MM.1S (cell line): ENCODE measurements around the gene DMRTC2.

Source experiments
- DNase-seq: peaks from one replicate; pipeline ENCODE4 v3.0.0-alpha.2; 2015
- H2AFZ ChIP-seq: fragments of 300-600 bp; sonication (generic); 2 replicates; pipeline ENCODE4 v1.6.0; 2016; ENCODE audit warnings: antibody characterized with exemption, low read length
- H3F3A ChIP-seq: fragments of 300-600 bp; sonication (generic); 2 replicates; pipeline ENCODE4 v1.6.1; 2016; ENCODE audit warnings: mild to moderate bottlenecking, antibody characterized with exemption, low read length, moderate library complexity, mixed read lengths; ENCODE audit not compliant: insufficient read depth
- H3K27ac ChIP-seq: fragments of 300-600 bp; sonication (generic); 2 replicates; pipeline ENCODE4 v1.5.1; 2016; ENCODE audit warnings: mild to moderate bottlenecking, low read length
- H3K27me3 ChIP-seq: fragments of 300-600 bp; sonication (generic); replicated peaks from 2 replicates; pipeline ENCODE4 v1.6.0; 2016; ENCODE audit warnings: low read length; ENCODE audit not compliant: insufficient read depth
- H3K36me3 ChIP-seq: fragments of 300-600 bp; sonication (generic); replicated peaks from 2 replicates; pipeline ENCODE4 v1.6.1; 2016; ENCODE audit warnings: mild to moderate bottlenecking, low read length, mixed read lengths; ENCODE audit not compliant: insufficient read depth
- H3K4me1 ChIP-seq: fragments of 300-600 bp; sonication (generic); 2 replicates; pipeline ENCODE4 v1.6.1; 2016; ENCODE audit warnings: low read length, mixed read lengths
- H3K4me2 ChIP-seq: fragments of 300-600 bp; sonication (generic); 2 replicates; pipeline ENCODE4 v1.6.0; 2016; ENCODE audit warnings: low read depth, low read length
- H3K4me3 ChIP-seq: fragments of 300-600 bp; sonication (generic); 2 replicates; pipeline ENCODE4 v1.5.1; 2016; ENCODE audit warnings: low read length, mixed read lengths
- H3K79me2 ChIP-seq: fragments of 300-600 bp; sonication (generic); 2 replicates; pipeline ENCODE4 v1.6.1; 2016; ENCODE audit warnings: mixed run types, low read length, mixed read lengths
- H3K9ac ChIP-seq: fragments of 300-600 bp; sonication (generic); 2 replicates; pipeline ENCODE4 v1.6.1; 2016; ENCODE audit warnings: low read length, mixed read lengths
- H3K9me2 ChIP-seq: fragments of 300-600 bp; sonication (generic); replicated peaks from 2 replicates; pipeline ENCODE4 v1.6.1; 2016; ENCODE audit warnings: mild to moderate bottlenecking, low read length, mixed read lengths; ENCODE audit not compliant: insufficient read depth
- H3K9me3 ChIP-seq: fragments of 300-600 bp; sonication (generic); replicated peaks from 2 replicates; pipeline ENCODE4 v1.6.1; 2016; ENCODE audit warnings: mild to moderate bottlenecking, low read length, mixed read lengths; ENCODE audit not compliant: insufficient read depth
- H4K20me1 ChIP-seq: fragments of 300-600 bp; sonication (generic); 2 replicates; pipeline ENCODE4 v1.6.1; 2016; ENCODE audit warnings: mild to moderate bottlenecking, low read length, moderate library complexity, mixed read lengths; ENCODE audit not compliant: insufficient read depth
- EZH2 ChIP-seq: fragments of 300-600 bp; sonication (generic); optimal IDR thresholded peaks from 2 replicates; pipeline ENCODE3; 2017; ENCODE audit warnings: low read depth, mild to moderate bottlenecking, antibody characterized with exemption, low read length, mixed read lengths
- EZH2phosphoT487 ChIP-seq: fragments of 300-600 bp; sonication (generic); IDR thresholded peaks from 2 replicates; pipeline ENCODE4 v1.6.1; 2018; ENCODE audit warnings: antibody characterized with exemption, low read length
- TF ChIP-seq, protein P1 (sequence below): fragments of 300-600 bp; sonication (generic); IDR thresholded peaks from 2 replicates; pipeline ENCODE4 v1.5.1; 2016; ENCODE audit warnings: antibody characterized with exemption, low read length, mixed read lengths

Gene DMRTC2

DNA sequence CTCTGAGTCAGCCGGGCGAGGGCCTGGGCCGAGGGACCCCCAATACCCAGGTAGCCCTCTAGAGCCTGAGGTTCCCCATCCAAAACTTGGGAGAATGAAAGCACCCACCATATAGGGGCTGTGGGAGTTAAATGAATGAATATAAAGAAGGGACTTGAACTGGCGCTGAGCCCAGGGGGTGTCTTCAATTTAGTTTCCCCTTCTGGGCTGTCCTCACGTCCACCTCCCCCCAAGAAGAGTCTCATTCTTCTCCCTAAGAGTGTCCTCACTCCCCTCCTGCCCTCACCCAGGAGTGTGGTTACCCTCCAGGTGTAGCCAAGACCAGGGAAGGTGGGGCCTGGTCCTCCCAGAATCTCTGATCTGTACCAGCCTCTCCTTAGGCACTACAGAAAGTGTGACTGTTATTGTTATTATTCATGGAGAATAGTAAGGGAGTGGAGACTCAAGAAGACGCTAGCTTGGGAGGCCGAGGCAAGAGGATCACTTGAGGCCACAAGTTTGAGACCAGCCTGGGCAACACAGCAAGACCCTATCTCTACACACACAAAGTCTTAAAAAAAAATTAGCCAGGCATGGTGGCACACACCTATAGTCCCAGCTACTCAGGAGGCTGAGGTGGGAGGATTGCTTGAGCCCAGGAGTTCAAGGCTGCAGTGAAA lies 35.0 kb downstream of the DMRTC2 start:
- Histone ChIP-seq H2AFZ (no peak overlapping the region), H3K27ac (no peak overlapping the region), H4K20me1 (no peaks in the 10 kb centered on the region), H3F3A (peaks cover 28% of the 10 kb centered on the region), H3K9me3 (no peaks in the 10 kb centered on the region), H3K4me1 (peaks cover 22% of the 10 kb centered on the region), H3K27me3 (no peaks in the 10 kb centered on the region), H3K79me2 (peaks cover 10% of the 10 kb centered on the region), H3K36me3 (no peaks in the 10 kb centered on the region), H3K4me3 (no peak overlapping the region), H3K9ac (no peak overlapping the region), H3K4me2 (no peak overlapping the region), H3K9me2 (no peaks in the 10 kb centered on the region)
- no peak for TF ChIP-seq EZH2
- TF ChIP-seq EZH2phosphoT487 = no peak
- TF ChIP-seq, protein P1, sequence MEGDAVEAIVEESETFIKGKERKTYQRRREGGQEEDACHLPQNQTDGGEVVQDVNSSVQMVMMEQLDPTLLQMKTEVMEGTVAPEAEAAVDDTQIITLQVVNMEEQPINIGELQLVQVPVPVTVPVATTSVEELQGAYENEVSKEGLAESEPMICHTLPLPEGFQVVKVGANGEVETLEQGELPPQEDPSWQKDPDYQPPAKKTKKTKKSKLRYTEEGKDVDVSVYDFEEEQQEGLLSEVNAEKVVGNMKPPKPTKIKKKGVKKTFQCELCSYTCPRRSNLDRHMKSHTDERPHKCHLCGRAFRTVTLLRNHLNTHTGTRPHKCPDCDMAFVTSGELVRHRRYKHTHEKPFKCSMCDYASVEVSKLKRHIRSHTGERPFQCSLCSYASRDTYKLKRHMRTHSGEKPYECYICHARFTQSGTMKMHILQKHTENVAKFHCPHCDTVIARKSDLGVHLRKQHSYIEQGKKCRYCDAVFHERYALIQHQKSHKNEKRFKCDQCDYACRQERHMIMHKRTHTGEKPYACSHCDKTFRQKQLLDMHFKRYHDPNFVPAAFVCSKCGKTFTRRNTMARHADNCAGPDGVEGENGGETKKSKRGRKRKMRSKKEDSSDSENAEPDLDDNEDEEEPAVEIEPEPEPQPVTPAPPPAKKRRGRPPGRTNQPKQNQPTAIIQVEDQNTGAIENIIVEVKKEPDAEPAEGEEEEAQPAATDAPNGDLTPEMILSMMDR = no peak
- no peak for DNase-seq

DNA sequence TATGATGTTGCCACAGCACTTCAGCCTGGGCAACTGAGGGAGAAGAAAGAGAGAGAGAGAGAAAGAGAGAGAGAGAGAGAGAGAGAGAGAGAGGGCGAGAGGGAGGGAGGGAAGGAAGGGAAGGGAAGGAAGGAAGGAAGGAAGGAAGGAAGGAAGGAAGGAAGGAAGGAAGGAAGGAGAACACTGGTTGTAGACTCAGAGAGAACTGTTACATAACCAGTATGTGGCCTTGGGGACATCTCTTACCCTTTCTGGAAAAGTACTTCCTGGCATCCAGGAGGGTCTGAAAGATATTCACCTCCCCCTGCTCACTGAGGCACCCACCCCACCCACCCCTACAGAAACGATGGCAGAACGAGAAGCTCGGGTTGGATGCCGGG lies 35.5 kb downstream of the DMRTC2 start:
- no peaks in the 10 kb centered on the region for H3K9me2 ChIP-seq
- TF ChIP-seq, protein P1 = no peak
- TF ChIP-seq EZH2 = no peak
- TF ChIP-seq EZH2phosphoT487 = no peak
- no peaks in the 10 kb centered on the region for H3K9me3 ChIP-seq
- H3K79me2 ChIP-seq = peaks cover 15% of the 10 kb centered on the region
- no peak overlapping the region for H3K4me2 ChIP-seq
- no peaks in the 10 kb centered on the region for H4K20me1 ChIP-seq
- H3F3A ChIP-seq = peaks cover 27% of the 10 kb centered on the region
- no peak overlapping the region for H3K27ac ChIP-seq
- H3K27me3 ChIP-seq = no peaks in the 10 kb centered on the region
- H3K4me1 ChIP-seq = peaks cover 26% of the 10 kb centered on the region
- H3K9ac ChIP-seq = no peak overlapping the region
- no peak overlapping the region for H2AFZ ChIP-seq
- no peak overlapping the region for H3K4me3 ChIP-seq
- no peaks in the 10 kb centered on the region for H3K36me3 ChIP-seq
- DNase-seq = no peak

DNA sequence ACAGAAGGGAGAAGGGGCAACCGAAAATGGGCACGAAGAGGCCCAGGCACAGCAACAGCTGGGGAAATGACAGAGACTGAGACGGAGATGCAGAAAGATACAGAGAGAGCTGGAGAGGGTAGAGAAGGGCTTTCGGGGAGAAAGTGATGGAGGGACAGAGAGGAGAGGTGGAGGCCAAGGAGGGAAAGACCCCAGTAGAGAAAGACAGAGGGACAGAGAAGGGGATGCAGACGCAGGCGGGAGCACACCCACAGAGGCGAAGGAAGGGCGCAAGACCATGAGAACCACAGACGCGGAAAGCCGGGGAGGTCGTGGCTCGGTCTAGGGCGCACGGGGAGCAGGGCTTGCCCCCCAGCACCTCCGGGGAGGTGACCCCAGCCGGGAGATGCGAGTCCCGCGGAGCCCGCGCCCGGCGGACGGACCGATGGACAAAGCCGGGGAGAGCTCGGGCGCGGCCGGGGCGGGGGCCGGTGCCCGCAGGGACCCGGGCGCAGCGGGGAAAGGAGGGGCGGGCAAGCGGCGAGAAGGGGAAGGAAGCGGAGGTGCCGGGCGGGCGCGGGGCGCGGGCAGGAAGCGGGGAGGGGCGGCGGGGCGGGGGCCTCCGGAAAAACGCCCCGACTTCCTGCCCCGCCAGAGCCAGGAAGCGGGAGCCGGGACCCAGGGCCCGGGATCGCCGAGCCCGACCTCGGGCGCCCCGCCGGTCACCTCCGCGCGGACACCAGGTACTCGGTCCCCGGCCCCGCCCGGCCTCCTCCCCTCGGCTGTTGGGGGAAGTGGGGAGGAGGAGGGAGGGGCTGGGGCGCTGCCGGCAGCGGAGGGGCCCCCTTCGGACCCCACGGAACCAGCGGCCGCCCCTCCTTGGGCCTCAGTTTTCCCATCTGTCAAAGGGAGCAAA lies 38.0 kb downstream of the DMRTC2 start, which contains the start of gene ARHGEF1:
Gene ARHGEF1, plus strand, starts transcription at position 617 of the 895 bp plus-strand sequence. CDS start 4,899 bp downstream, outside the sequence.
- peak within 1 kb of the TSS; percentile 90 for H3K4me3 ChIP-seq
- H3K9me2 ChIP-seq = no peaks in the 10 kb centered on the region
- H3K27ac ChIP-seq = peak within 1 kb of the TSS; percentile 50; the same call in 1 of the 2 replicates
- no peaks in the 10 kb centered on the region for H3K36me3 ChIP-seq
- H3K9ac ChIP-seq = peak within 1 kb of the TSS; percentile 85
- H3K4me2 ChIP-seq = peak within 1 kb of the TSS; percentile 85
- no peak for TF ChIP-seq EZH2phosphoT487
- TF ChIP-seq, protein P1 = no peak
- no peak for TF ChIP-seq EZH2
- H3K79me2 ChIP-seq = peaks cover 40% of the 10 kb centered on the region
- peak within 1 kb of the TSS; percentile 89 for H2AFZ ChIP-seq
- H3K27me3 ChIP-seq = no peaks in the 10 kb centered on the region
- no peaks in the 10 kb centered on the region for H4K20me1 ChIP-seq
- peaks cover 17% of the 10 kb centered on the region for H3K4me1 ChIP-seq
- peak; percentile 46 for DNase-seq
- no peaks in the 10 kb centered on the region for H3K9me3 ChIP-seq
- H3F3A ChIP-seq = peaks cover 14% of the 10 kb centered on the region
